HG03432 (cell line): ENCODE data around the gene KIF17.
"Not testable (repeated sequence)": the region's sequence is repeated elsewhere in the genome, so short reads cannot be mapped to it uniquely, and the experiment has no call there.

Experiments
- ATAC-seq: cut with Tn5 transposase; IDR thresholded peaks from one replicate; pipeline ENCODE4 v1.9.1; 2021; ENCODE audit warnings: mild to moderate bottlenecking, moderate library complexity; ENCODE audit not compliant: unreplicated experiment

Gene KIF17

GRCh38 chr1:20727746-20728316 is 10.0 kb upstream of the KIF17 start:
- ATAC-seq: no peak

GRCh38 chr1:20726932-20727745 is 9.3 kb upstream of the KIF17 start:
- no peak for ATAC-seq

- no peak for ATAC-seq
These were observed 8.5 kb upstream of the KIF17 start for GRCh38 chr1:20726118-20726911.

GRCh38 chr1:20725189-20726117 is 7.6 kb upstream of the KIF17 start:
- no peak for ATAC-seq

- no peak for ATAC-seq
These were observed 6.8 kb upstream of the KIF17 start for GRCh38 chr1:20724364-20725188.

- no peak for ATAC-seq
These were observed 5.9 kb upstream of the KIF17 start for GRCh38 chr1:20723537-20724363.

GRCh38 chr1:20723159-20723536 is 5.3 kb upstream of the KIF17 start:
- ATAC-seq: no peak

- no peak for ATAC-seq
These were observed 3.6 kb upstream of the KIF17 start for GRCh38 chr1:20721117-20722061.

GRCh38 chr1:20720631-20721091 is 2.9 kb upstream of the KIF17 start:
- no peak for ATAC-seq

GRCh38 chr1:20719871-20720620 is 2.2 kb upstream of the KIF17 start:
- no peak for ATAC-seq

- no peak for ATAC-seq
These were observed 1.5 kb upstream of the KIF17 start for GRCh38 chr1:20719261-20719660.

GRCh38 chr1:20718343-20718882 is 606 bp upstream of the KIF17 start:
- ATAC-seq: not testable (repeated sequence)

- no peak for ATAC-seq
These were observed 1.6 kb downstream of the KIF17 start for GRCh38 chr1:20716232-20716631.

- ATAC-seq: no peak
These were observed 2.4 kb downstream of the KIF17 start for GRCh38 chr1:20715406-20715805.

GRCh38 chr1:20713440-20713839 is 4.4 kb downstream of the KIF17 start:
- ATAC-seq: no peak

- ATAC-seq: no peak
These were observed 5.6 kb downstream of the KIF17 start for GRCh38 chr1:20712215-20712577.
